ENCODE data around the gene SERPIND1.

The SERPIND1 gene

GRCh38 chr22:20834725-20835124 is 60.8 kb downstream of the SERPIND1 start:
- no peak overlapping the region for H3K4me3 ChIP-seq (ENCODE audit: low read length)
- DNase-seq (ENCODE audit: low read depth): no peak
- no peak for TF ChIP-seq CTCF (conservative IDR thresholded peaks at IDR 0.05; ENCODE audit: low read length)

Measured in AG10803 (cell line).